Gastrocnemius medialis (tissue), 4 donors: Measurements from ENCODE around the gene SEMA7A.

ENCODE experiments used
- POLR2A ChIP-seq, 2 donors: fragments of 450-650 bp; IDR thresholded peaks; one replicate each; pipeline ENCODE4 v1.6.1; 2017; ENCODE audit warnings: antibody characterized with exemption in 2 of 2, mild to moderate bottlenecking in 2 of 2, moderate library complexity in 2 of 2
- TF ChIP-seq, protein P1 (sequence below), 5 experiments: fragments of 450-650 bp in 3 of 5; fragments of 200-600 bp in 2 of 5; sonication (generic) in 2 of 5; IDR thresholded peaks in 4 of 5; conservative IDR thresholded peaks in 1 of 5; 1 replicate in 4 of 5; 2 replicates in 1 of 5; pipeline ENCODE4 v1.5.1; 2016 to 2019; ENCODE audit warnings: antibody characterized with exemption in 5 of 5, mild to moderate bottlenecking in 3 of 5, moderate library complexity in 3 of 5

DNA sequence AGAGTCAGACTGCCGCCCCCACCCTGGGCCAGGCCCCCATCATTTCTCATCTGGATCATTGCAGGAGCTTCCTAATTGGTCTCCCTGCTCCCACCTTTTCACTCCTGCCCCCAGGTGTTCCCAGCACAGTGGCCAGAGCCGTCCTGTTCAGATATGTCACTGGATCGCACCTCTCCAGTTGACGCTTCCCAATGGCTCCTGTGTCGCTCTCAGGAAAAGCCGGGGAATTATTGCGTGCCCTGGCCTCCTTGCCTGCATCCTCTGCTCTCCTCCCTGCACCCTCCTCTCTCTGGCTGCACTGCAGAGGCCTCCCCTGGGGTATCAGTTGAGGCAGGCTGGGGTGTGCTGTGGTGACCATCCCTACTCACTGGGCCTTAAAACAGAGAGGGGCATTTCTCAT, 40.9 kb downstream of the SEMA7A start:
- no peak for TF ChIP-seq POLR2A (IDR thresholded peaks at IDR 0.05)
- TF ChIP-seq, protein P1, sequence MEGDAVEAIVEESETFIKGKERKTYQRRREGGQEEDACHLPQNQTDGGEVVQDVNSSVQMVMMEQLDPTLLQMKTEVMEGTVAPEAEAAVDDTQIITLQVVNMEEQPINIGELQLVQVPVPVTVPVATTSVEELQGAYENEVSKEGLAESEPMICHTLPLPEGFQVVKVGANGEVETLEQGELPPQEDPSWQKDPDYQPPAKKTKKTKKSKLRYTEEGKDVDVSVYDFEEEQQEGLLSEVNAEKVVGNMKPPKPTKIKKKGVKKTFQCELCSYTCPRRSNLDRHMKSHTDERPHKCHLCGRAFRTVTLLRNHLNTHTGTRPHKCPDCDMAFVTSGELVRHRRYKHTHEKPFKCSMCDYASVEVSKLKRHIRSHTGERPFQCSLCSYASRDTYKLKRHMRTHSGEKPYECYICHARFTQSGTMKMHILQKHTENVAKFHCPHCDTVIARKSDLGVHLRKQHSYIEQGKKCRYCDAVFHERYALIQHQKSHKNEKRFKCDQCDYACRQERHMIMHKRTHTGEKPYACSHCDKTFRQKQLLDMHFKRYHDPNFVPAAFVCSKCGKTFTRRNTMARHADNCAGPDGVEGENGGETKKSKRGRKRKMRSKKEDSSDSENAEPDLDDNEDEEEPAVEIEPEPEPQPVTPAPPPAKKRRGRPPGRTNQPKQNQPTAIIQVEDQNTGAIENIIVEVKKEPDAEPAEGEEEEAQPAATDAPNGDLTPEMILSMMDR (IDR thresholded peaks at IDR 0.05 in 4 of 5, conservative IDR thresholded peaks at IDR 0.05 in 1 of 5): no peak
